DOHH2 (cell line): ENCODE results near the gene PPP1R12A.
"Not testable (repeated sequence)": the region's sequence is repeated elsewhere in the genome, so short reads cannot be mapped to it uniquely, and the experiment has no call there.

Source experiments
- EZH2phosphoT487 ChIP-seq: fragments of 200-600 bp; sonication (generic); IDR thresholded peaks from 2 replicates; pipeline ENCODE4 v1.6.1; 2017; ENCODE audit warnings: borderline replicate concordance, mild to moderate bottlenecking, antibody characterized with exemption, low read length, moderate library complexity, mixed read lengths
- TF ChIP-seq, protein P1 (sequence below): fragments of 200-600 bp; sonication (generic); IDR thresholded peaks from one replicate; pipeline ENCODE4 v1.5.1; 2014; ENCODE audit warnings: antibody characterized with exemption, mild to moderate bottlenecking, low read depth, low read length; ENCODE audit not compliant: poor library complexity, severe bottlenecking

DNA sequence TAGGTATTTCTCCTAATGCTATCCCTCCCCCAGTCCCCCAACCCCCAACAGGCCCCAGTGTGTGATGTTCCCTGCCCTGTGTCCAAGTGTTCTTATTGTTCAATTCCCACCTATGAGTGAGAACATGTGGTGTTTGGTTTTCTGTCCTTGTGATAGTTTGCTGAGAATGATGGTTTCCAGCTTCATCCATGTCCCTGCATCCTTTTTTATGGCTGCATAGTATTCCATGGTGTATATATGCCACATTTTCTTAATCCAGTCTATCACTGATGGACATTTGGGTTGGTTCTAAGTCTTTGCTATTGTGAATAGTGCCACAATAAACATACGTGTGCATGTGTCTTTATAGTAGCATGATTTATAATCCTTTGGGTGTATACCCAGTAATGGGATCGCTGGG is 7.9 kb upstream of the PPP1R12A start:
- TF ChIP-seq, protein P1, sequence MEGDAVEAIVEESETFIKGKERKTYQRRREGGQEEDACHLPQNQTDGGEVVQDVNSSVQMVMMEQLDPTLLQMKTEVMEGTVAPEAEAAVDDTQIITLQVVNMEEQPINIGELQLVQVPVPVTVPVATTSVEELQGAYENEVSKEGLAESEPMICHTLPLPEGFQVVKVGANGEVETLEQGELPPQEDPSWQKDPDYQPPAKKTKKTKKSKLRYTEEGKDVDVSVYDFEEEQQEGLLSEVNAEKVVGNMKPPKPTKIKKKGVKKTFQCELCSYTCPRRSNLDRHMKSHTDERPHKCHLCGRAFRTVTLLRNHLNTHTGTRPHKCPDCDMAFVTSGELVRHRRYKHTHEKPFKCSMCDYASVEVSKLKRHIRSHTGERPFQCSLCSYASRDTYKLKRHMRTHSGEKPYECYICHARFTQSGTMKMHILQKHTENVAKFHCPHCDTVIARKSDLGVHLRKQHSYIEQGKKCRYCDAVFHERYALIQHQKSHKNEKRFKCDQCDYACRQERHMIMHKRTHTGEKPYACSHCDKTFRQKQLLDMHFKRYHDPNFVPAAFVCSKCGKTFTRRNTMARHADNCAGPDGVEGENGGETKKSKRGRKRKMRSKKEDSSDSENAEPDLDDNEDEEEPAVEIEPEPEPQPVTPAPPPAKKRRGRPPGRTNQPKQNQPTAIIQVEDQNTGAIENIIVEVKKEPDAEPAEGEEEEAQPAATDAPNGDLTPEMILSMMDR = not testable (repeated sequence)
- not testable (repeated sequence) for TF ChIP-seq EZH2phosphoT487
